NT2/D1 (cell line): ENCODE data around the gene TMCC2.

Source experiments
- SUZ12 ChIP-seq: IDR thresholded peaks from 2 replicates; pipeline ENCODE4 v1.6.1; 2011; ENCODE audit not compliant: insufficient read length, insufficient read depth; ENCODE audit errors: extremely low read depth
- YY1 ChIP-seq: IDR thresholded peaks from 2 replicates; pipeline ENCODE4 v1.6.1; 2011; ENCODE audit not compliant: insufficient read length, insufficient read depth
- ZNF274 ChIP-seq: IDR thresholded peaks from 2 replicates; pipeline ENCODE4 v1.6.1; 2011; ENCODE audit warnings: mild to moderate bottlenecking, low read depth, low read length

- TF ChIP-seq YY1 (no peak), ZNF274 (no peak), SUZ12 (no peak)
These were observed 58.7 kb downstream of the TMCC2 start for GRCh38 chr1:205286335-205286950.
